SK-N-SH (cell line): ENCODE measurements around the gene PSMB5. TPM values are rescaled to one million over a fixed set of nuclear protein-coding genes. Genes with fewer than 3 reads are reported as not detected.

ENCODE experiments used
- CTCF ChIA-PET: fragments of 300-600, 350-600 bp; formaldehyde crosslinking; extraction: SDS; loops from one replicate; lab custom pipeline; 2021; lab: Yijun Ruan, JAX
- POLR2A ChIA-PET: fragments of 350-600 bp; sonication (Branson Sonifier 250); formaldehyde crosslinking; extraction: SDS; loops from one replicate; lab custom pipeline; 2020; ENCODE audit warnings: antibody characterized with exemption, inconsistent platforms; lab: Yijun Ruan, JAX
- DNase-seq: peaks from one replicate; pipeline ENCODE4 v3.0.0; 2012
- H2AFZ ChIP-seq: fragments of 200-600 bp; sonication (generic); 2 replicates; pipeline ENCODE4 v1.8.1; 2016; ENCODE audit warnings: antibody characterized with exemption, mild to moderate bottlenecking, low read depth
- H3F3A ChIP-seq: fragments of 200-600 bp; sonication (generic); replicated peaks from 2 replicates; pipeline ENCODE3; 2016; ENCODE audit warnings: antibody characterized with exemption, mild to moderate bottlenecking; ENCODE audit not compliant: insufficient read depth
- H3K27ac ChIP-seq, 2 experiments: fragments of 200-500 bp in 1 of 2; fragments of 200-600 bp in 1 of 2; sonication (Bioruptor generic) in 1 of 2; sonication (generic), shearing (Covaris generic) in 1 of 2; 2 replicates each; pipeline versions ENCODE4 v1.5.1 to v1.6.1; 2014 to 2016; ENCODE audit warnings: low read depth in 2 of 2, inconsistent platforms in 1 of 2, low read length in 1 of 2, mild to moderate bottlenecking in 1 of 2, mixed read lengths in 1 of 2
- H3K27me3 ChIP-seq: fragments of 200-600 bp; sonication (generic), shearing (Covaris generic); 2 replicates; pipeline ENCODE4 v1.6.1; 2016; ENCODE audit warnings: mixed run types; ENCODE audit not compliant: insufficient read depth
- H3K36me3 ChIP-seq, 2 experiments: fragments of 200-500 bp in 1 of 2; fragments of 200-600 bp in 1 of 2; sonication (Bioruptor generic) in 1 of 2; sonication (generic) in 1 of 2; replicated peaks in 1 of 2; 2 replicates each; pipeline versions ENCODE3 to v1.5.1; 2014 to 2016; ENCODE audit warnings: low read length in 1 of 2, mild to moderate bottlenecking in 1 of 2; ENCODE audit not compliant: insufficient read depth in 2 of 2, control insufficient read depth in 1 of 2
- H3K4me1 ChIP-seq, 2 experiments: fragments of 200-500 bp in 1 of 2; fragments of 200-600 bp in 1 of 2; sonication (Bioruptor generic) in 1 of 2; sonication (generic), shearing (Covaris generic) in 1 of 2; 2 replicates each; pipeline versions ENCODE4 v1.5.1 to v1.6.1; 2014 to 2016; ENCODE audit warnings: low read depth in 1 of 2, low read length in 1 of 2, mixed run types in 1 of 2; ENCODE audit not compliant: insufficient read depth in 2 of 2, control insufficient read depth in 1 of 2
- H3K4me2 ChIP-seq: fragments of 200-600 bp; sonication (generic), shearing (Covaris generic); 2 replicates; pipeline ENCODE4 v1.6.1; 2017; ENCODE audit warnings: mixed run types
- H3K4me3 ChIP-seq, 2 experiments: fragments of 200-500 bp in 1 of 2; fragments of 200-600 bp in 1 of 2; sonication (Bioruptor generic) in 1 of 2; sonication (generic), shearing (Covaris generic) in 1 of 2; 2 replicates each; pipeline versions ENCODE4 v1.5.1 to v1.8.1; 2014 to 2016; ENCODE audit warnings: low read depth in 2 of 2, inconsistent platforms in 1 of 2, low read length in 1 of 2, mild to moderate bottlenecking in 1 of 2, mixed read lengths in 1 of 2, moderate library complexity in 1 of 2
- H3K79me2 ChIP-seq: fragments of 200-600 bp; sonication (generic); 2 replicates; pipeline ENCODE4 v1.8.1; 2017; ENCODE audit warnings: mild to moderate bottlenecking; ENCODE audit not compliant: insufficient read depth
- H3K9ac ChIP-seq: fragments of 200-600 bp; sonication (generic); 2 replicates; pipeline ENCODE4 v1.6.1; 2017; ENCODE audit warnings: mixed run types
- H3K9me2 ChIP-seq: fragments of 200-600 bp; sonication (generic); 2 replicates; pipeline ENCODE4 v1.6.1; 2017; ENCODE audit warnings: mixed run types
- H3K9me3 ChIP-seq: fragments of 200-600 bp; sonication (generic); 2 replicates; pipeline ENCODE4 v1.6.1; 2017; ENCODE audit warnings: mixed run types, mild to moderate bottlenecking, moderate library complexity
- H4K20me1 ChIP-seq: fragments of 200-600 bp; sonication (generic); 2 replicates; pipeline ENCODE4 v1.6.1; 2017; ENCODE audit warnings: mild to moderate bottlenecking, mixed run types; ENCODE audit not compliant: insufficient read depth
- CTCF ChIP-seq: fragments of 200-600 bp; sonication (generic); IDR thresholded peaks from 2 replicates; pipeline ENCODE4 v1.6.1; 2017; ENCODE audit warnings: antibody characterized with exemption, mild to moderate bottlenecking, moderate library complexity
- ELF1 ChIP-seq: IDR thresholded peaks from 2 replicates; pipeline ENCODE4 v1.4.0; 2012
- EP300 ChIP-seq, 2 experiments: IDR thresholded peaks; 2 replicates each; pipeline versions ENCODE4 v1.4.0 to v1.6.1; 2012; ENCODE audit warnings: borderline replicate concordance in 1 of 2, low read depth in 1 of 2, low read length in 1 of 2
- EZH2phosphoT487 ChIP-seq: fragments of 200-600 bp; sonication (generic); IDR thresholded peaks from 2 replicates; pipeline ENCODE4 v1.6.1; 2017; ENCODE audit warnings: low read depth, mixed run types, mild to moderate bottlenecking, antibody characterized with exemption, moderate library complexity, borderline replicate concordance
- FOSL2 ChIP-seq: IDR thresholded peaks from 2 replicates; pipeline ENCODE4 v1.4.0; 2012; ENCODE audit warnings: low read depth, mild to moderate bottlenecking, moderate library complexity, borderline replicate concordance
- GABPA ChIP-seq: IDR thresholded peaks from 2 replicates; pipeline ENCODE4 v1.4.0; 2012; ENCODE audit warnings: low read depth, mild to moderate bottlenecking
- IRF3 ChIP-seq: fragments of 150-350 bp; IDR thresholded peaks from 2 replicates; pipeline ENCODE4 v1.6.1; 2016; ENCODE audit warnings: mild to moderate bottlenecking, low read depth, low read length
- MXI1 ChIP-seq: IDR thresholded peaks from 2 replicates; pipeline ENCODE4 v1.6.1; 2012; ENCODE audit warnings: mild to moderate bottlenecking, low read depth, low read length, improper control_type of control experiment
- NFIC ChIP-seq: IDR thresholded peaks from 2 replicates; pipeline ENCODE4 v1.4.0; 2012; ENCODE audit warnings: borderline replicate concordance
- NRF1 ChIP-seq: IDR thresholded peaks from 2 replicates; pipeline ENCODE4 v1.6.1; 2012; ENCODE audit warnings: low read depth, mild to moderate bottlenecking, low read length
- RAD21 ChIP-seq: IDR thresholded peaks from 2 replicates; pipeline ENCODE4 v1.6.1; 2012; ENCODE audit warnings: mild to moderate bottlenecking, low read length
- RCOR1 ChIP-seq: fragments of 150-350 bp; IDR thresholded peaks from 2 replicates; pipeline ENCODE4 v1.6.1; 2017; ENCODE audit warnings: antibody characterized with exemption, low read length
- RFX5 ChIP-seq: IDR thresholded peaks from 2 replicates; pipeline ENCODE4 v1.6.1; 2012; ENCODE audit warnings: mild to moderate bottlenecking, improper control_type of control experiment, low read length
- TAF1 ChIP-seq: IDR thresholded peaks from 2 replicates; pipeline ENCODE4 v1.6.1; 2012; ENCODE audit warnings: low read depth, mild to moderate bottlenecking, low read length, moderate library complexity, borderline replicate concordance
- TEAD4 ChIP-seq: IDR thresholded peaks from 2 replicates; pipeline ENCODE4 v1.4.0; 2012; ENCODE audit warnings: mild to moderate bottlenecking, borderline replicate concordance; ENCODE audit not compliant: insufficient read depth
- USF2 ChIP-seq: fragments of 150-350 bp; IDR thresholded peaks from 2 replicates; pipeline ENCODE4 v1.6.1; 2017; ENCODE audit warnings: antibody characterized with exemption, low read length, low read depth, borderline replicate concordance
- YY1 ChIP-seq: IDR thresholded peaks from 2 replicates; pipeline ENCODE4 v1.4.0; 2012; ENCODE audit warnings: low read depth, mild to moderate bottlenecking
- WGBS: methylation state at CpG from one replicate; pipeline ENCODE4 v1.1.6; 2017; ENCODE audit warnings: low lambda C conversion rate; 5-methylcytosine and 5-hydroxymethylcytosine counted together
- polyA plus RNA-seq, 3 experiments: library from polyadenylated mRNA; depleted of rRNA; stranded (reverse); fragments of >200 nt; gene quantifications; 2 replicates each; pipeline ENCODE4 v1.2.3, GENCODE V29; 2012

The PSMB5 gene
- polyA plus RNA-seq, 1 of the 3 experiments (the other 2 are of a cell fraction) = 337 TPM

- no peaks in the 10 kb centered on the region for H3K9me2 ChIP-seq
- H3K36me3 ChIP-seq = peaks cover 58 to 62% of the 10 kb centered on the region in 2 experiments
- H3K27me3 ChIP-seq = no peaks in the 10 kb centered on the region
- H3K27ac ChIP-seq = no peak overlapping the region; a peak in 1 of 4 replicates
- ChIA-PET CTCF (interaction anchor here (1.7 to 33.1 kb wide), 3 partner anchors 8 to 78 kb away, joined by 7 to 1566 read pairs (median 152); partner anchors contain the start of genes AJUBA and CDH24), POLR2A (no interaction called here)
- peaks cover 39% of the 10 kb centered on the region for H4K20me1 ChIP-seq
- no peak overlapping the region for H2AFZ ChIP-seq
- 97% methylated on average over 3 of the region's 3 CpGs for WGBS
- no peak overlapping the region for H3K4me3 ChIP-seq
- no peak overlapping the region for H3K9ac ChIP-seq
- peaks cover 69% of the 10 kb centered on the region for H3K79me2 ChIP-seq
- DNase-seq = no peak
- TF ChIP-seq TEAD4 = no peak
- no peak for TF ChIP-seq RCOR1
- no peak for TF ChIP-seq USF2
- no peak for TF ChIP-seq FOSL2
- no peak for TF ChIP-seq EZH2phosphoT487
- no peak for TF ChIP-seq NRF1
- no peak for TF ChIP-seq MXI1
- no peak for TF ChIP-seq RFX5
- no peak for TF ChIP-seq YY1
- TF ChIP-seq EP300 (IDR thresholded peaks at IDR 0.05; ENCODE audit: borderline replicate concordance in 1 of 2, low read depth in 1 of 2, low read length in 1 of 2) = no peak
- no peak for TF ChIP-seq IRF3
- TF ChIP-seq ELF1 = no peak
- no peak for TF ChIP-seq GABPA
- TF ChIP-seq NFIC = no peak
- no peak for TF ChIP-seq CTCF
- no peak for TF ChIP-seq RAD21
- TF ChIP-seq TAF1 = no peak
- TF ChIP-seq, all 33 proteins: peak for 0
- Histone ChIP-seq H3K4me2 (no peak overlapping the region), H3K4me1 (peaks cover 21 to 27% of the 10 kb centered on the region in 2 experiments), H3F3A (peaks cover 31% of the 10 kb centered on the region), H3K9me3 (no peaks in the 10 kb centered on the region)
Observed at GRCh38 chr14:23066368-23066767, 31.7 kb upstream of the PSMB5 start.
